HS-27A (cell line): ENCODE results near the gene AP2A2.
A peak's percentile ranks its signal among the peaks of the same experiment; 100 is the strongest.

Experiments
- DNase-seq: peaks from one replicate; pipeline ENCODE4 v3.0.0-alpha.2; 2012; ENCODE audit warnings: low read depth, missing footprints

Gene AP2A2

GRCh38 chr11:898540-899190, 27.0 kb upstream of the AP2A2 start:
- no peak for DNase-seq

- DNase-seq = no peak
These were observed 25.9 kb upstream of the AP2A2 start for GRCh38 chr11:899724-900123.

DNA sequence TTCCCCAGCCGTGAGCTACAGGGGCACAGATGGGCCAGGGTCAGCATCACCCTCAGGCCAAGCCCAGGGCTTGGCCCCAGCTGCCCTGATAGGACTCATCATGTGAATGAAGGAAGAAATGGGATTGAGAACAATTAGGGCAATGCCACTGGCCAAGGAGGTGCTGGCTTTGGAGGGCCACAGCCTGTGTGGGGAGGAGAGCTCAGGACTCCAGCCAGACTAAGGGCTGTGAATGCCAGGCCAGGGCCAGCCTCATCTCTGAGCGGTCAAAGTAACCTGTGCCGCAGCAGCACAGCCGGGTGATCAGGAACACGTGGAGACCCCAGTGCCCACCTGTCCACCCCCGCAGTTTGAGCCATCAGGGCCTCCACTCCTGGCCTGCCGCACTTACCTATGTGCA, 25.1 kb upstream of the AP2A2 start:
- no peak for DNase-seq

DNA sequence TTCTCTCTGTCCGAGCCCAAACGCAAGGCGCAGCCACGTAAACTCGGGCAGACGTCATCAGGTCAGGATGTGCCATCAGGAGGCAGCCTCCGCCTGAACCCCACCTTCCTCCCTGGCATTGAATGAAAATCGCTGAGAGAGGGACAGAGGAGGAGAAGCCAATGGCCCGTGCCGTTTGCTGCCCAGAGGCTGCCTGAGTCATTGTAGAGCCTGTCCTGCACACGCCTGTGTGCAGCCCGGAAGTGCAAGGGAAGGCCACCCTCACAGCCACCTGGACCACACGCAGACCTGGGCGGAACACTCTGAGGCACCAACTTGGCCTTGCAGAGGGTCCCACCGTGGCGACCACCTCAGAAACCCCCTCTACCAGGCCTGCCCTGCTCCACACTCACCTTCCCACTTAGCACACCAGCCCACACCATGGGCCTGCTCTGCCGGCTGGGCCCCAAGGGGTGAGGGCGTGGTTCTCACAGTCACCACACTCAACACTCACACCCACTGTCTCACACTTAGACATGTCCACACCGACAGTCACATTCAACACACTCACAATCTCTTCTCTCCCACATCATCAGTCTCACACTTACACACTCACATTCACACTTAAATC, 24.1 kb upstream of the AP2A2 start:
- DNase-seq = no peak

DNA sequence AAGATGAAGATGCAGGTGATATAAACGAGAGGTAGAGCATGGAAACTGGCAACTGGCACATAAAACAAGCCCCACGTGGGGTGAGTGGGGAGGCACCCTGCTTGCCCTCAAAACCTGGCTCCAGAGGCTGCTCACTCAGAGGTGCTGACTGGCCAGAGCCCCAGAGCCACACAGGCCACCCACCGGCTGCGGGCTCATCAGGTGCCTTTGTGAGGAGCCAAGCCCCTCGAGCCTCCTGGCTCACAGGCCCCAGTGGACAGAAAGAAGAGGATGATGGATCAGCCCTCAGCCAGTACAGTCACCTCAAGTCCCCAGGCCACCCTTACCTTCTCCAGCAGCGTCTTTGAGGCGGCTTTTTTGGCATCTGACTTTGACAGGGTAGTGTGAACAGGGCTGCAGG, 21.3 kb upstream of the AP2A2 start:
- DNase-seq = no peak

GRCh38 chr11:905952-906351, 19.7 kb upstream of the AP2A2 start:
- no peak for DNase-seq

GRCh38 chr11:907668-908067, 18.0 kb upstream of the AP2A2 start:
- no peak for DNase-seq

DNA sequence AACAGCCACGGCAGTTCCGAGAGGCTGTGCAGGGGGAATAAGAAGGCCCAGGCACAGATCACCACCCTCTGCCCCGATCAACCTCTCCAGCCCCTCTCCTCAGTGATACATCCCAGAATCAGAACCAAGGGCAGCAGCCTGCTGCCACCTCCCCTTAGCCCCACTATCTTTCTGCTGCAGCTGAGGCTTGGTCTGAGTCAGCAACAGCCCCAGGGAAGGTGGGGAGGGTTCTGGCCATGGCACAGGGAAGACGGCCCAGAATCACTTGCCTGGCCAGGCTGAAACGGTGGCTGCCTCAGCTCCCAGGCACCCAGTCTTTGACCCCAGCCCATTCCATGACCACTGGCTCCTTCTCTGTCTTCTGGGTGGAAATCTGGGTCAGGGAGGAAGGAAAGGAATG, 17.4 kb upstream of the AP2A2 start:
- DNase-seq = no peak

DNA sequence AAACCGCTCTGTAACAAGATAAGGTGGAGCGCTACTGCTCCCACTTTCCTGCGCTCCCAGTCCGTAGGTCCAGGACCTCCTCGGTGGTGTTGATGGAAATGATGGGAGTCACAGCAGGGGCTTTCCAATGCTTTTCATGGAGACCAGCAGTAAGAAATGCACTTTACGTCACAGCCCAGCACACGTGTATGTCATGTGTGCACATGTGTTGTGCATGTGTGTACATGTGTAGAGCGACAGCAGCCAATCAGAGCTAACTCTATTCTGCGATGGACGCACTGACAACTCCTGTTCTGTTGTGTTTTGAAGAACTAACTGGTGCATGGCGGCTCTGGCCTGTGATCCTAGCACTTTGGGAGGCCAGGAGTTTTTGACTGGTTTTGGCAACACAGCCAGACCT, 16.3 kb upstream of the AP2A2 start:
- no peak for DNase-seq

DNA sequence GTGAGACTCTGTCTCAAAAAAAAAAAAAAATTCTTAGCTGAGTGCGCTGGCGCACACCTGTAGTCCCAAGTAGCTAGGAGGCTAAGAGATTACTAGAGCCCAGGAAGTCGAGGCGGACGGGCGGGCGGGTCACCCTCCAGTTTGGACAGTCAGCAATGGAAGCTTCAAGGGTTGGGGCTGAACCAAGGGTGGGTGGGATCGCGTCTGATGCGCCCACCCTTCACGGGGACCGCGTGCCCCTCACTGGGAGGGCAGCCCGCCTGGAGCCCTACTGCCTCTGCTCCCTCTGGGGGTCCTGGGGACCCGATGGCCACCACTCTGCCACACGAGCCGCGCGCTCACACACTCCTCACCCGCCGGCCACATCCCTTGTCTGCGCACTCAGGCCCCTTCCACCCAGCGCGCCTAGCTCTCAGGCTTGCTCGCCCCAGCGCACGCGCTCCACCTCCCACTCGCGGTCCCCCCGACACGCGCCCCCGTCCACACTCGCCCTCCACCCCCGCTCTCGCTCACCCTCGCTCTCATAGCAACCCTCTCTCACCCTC, 15.6 kb upstream of the AP2A2 start:
- no peak for DNase-seq

DNA sequence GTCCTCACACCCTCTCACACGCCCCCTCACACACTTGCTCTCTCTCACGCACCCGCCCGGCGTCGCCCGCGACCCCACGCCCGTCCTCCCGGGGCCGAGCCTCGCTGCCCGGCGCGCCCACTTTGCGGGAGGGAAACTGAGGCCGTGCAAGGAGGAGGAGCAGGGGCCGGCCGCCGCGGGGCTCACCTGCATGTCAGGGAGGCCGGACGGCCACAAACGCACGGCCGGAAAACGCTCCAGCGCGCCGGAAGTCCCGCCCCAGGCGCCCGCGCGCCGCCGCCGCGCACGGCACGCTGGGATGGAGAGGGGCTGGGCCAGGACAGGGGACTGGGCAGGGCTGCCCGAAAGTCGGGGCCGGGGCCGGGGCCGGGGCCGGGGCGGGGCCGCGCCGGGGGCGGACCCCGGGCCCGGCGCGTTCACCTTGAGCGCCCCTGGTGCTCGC, 15.1 kb upstream of the AP2A2 start, which contains the start of gene CHID1:
Gene CHID1 (minus strand): TSS at position 222 of the 442 bp plus-strand sequence. CDS start 5,994 bp downstream, outside the sequence.
- peak; percentile 45 for DNase-seq

- DNase-seq = no peak
These were observed 14.4 kb upstream of the AP2A2 start for GRCh38 chr11:911031-911889.

DNA sequence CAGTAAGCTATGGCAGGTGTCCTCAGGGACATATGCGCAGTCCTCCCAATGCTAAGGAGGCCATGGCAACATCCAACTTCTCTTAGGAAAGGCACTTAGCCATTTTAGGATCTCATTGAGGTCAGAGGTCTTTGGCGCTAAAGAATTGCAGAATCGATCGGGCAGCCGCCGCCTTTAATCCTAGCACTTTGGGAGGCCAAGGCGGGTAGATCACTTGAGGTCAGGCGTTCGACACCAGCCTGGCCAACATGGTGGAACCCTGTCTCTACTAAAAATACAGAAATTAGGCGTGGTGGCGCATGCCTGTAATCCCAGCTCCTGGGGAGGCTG, 13.8 kb upstream of the AP2A2 start:
- DNase-seq = no peak

GRCh38 chr11:912266-912665, 13.4 kb upstream of the AP2A2 start:
- DNase-seq = no peak

DNA sequence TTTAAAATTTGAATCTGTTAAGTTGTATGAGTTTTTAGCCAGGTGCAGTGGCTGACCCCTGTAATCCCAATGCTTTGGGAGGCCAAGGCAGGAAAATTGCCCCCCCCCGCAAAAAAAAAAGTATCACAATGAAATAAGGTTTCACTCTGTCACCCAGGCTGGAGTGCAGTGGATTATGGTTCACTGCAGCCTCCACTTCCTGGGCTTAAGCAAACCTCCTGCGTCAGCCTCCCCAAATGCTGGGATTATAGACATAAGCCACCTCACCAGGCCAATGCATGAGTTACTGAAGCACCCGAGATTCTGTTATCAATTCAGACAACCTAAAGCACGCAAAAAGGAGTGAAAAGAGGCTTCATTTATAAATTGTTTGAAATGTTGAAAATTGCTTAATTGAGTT, 12.6 kb upstream of the AP2A2 start:
- no peak for DNase-seq

- DNase-seq = no peak
These were observed 11.5 kb upstream of the AP2A2 start for GRCh38 chr11:914204-914603.

- DNase-seq = no peak
These were observed 10.7 kb upstream of the AP2A2 start for GRCh38 chr11:914747-915501.

DNA sequence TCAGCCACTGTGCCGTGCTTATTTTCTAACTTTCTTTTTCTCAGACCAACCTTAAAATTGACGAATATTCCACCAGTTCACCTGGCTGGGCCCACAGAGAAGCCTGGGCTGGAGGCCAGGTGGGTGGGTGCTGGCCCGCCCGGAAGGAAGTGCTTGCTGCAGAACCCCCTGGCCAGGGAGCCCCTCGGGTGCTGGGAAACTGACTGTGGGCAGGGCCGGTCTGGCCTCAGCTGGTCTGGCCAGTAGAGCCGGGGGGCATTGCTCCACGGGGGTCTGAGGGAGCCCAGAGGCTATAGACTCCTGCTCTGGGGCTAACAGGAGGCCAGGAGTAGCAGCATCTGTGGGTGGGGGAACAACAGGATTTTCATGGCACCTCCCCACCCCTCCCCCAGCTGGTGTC, 8.2 kb upstream of the AP2A2 start:
- DNase-seq = no peak

- DNase-seq = no peak
These were observed 3.6 kb upstream of the AP2A2 start for GRCh38 chr11:921921-922678.

GRCh38 chr11:923691-924405, 1.8 kb upstream of the AP2A2 start:
- DNase-seq = no peak
